HCT116 (cell line): ENCODE measurements around the gene SLC35A4. TPM values are rescaled to one million over a fixed set of nuclear protein-coding genes. Genes with fewer than 3 reads are reported as not detected.

Source experiments
- ATAC-seq: fragments of 200-7000 bp; cut with Tn5 transposase; 2 replicates; pipeline ENCODE4 v1.9.1; 2020; ENCODE audit warnings: mild to moderate bottlenecking, moderate library complexity
- BruUV-seq: library from RNA; stranded (reverse); fragments of 400-500 nt; replicated peaks from 2 replicates; lab custom pipeline; 2021; lab: Mats Ljungman, UMichigan
- CTCF ChIA-PET: fragments of 300-600 bp; sonication (Branson Sonifier 250); formaldehyde crosslinking; loops from one replicate; lab custom pipeline; 2021; ENCODE audit warnings: antibody characterized with exemption; lab: Charles Lee
- POLR2A ChIA-PET: fragments of 300-600, 350-600 bp; sonication (Branson Sonifier 250); formaldehyde crosslinking; loops from one replicate; lab custom pipeline; 2021; ENCODE audit warnings: antibody characterized with exemption; lab: Charles Lee
- RAD21 ChIA-PET, 2 experiments: fragments of 300-600 bp; sonication (Branson Sonifier 250); formaldehyde crosslinking; loops; one replicate each; lab custom pipeline; 2023; ENCODE audit warnings: low total read pairs in 2 of 2; ENCODE audit not compliant: uncharacterized antibody in 2 of 2, unreplicated experiment in 2 of 2, low non-redundant PET in 1 of 2; lab: Charles Lee
- DNase-seq: peaks from one replicate; pipeline ENCODE4 v3.0.0-alpha.2; 2010; ENCODE audit warnings: low read depth, low spot score
- H2AFZ ChIP-seq: fragments of 200-600 bp; shearing (Covaris generic), sonication (generic); 2 replicates; pipeline ENCODE4 v1.6.1; 2017; ENCODE audit warnings: low read depth, mixed run types, mixed read lengths, antibody characterized with exemption, low read length; ENCODE audit not compliant: poor library complexity, severe bottlenecking
- H3K27ac ChIP-seq: 2 replicates; pipeline ENCODE4 v1.5.1; 2012; ENCODE audit warnings: low read depth, low read length
- H3K27me3 ChIP-seq: fragments of 200-600 bp; sonication (generic); 2 replicates; pipeline ENCODE4 v1.6.1; 2016; ENCODE audit warnings: mixed run types, low read length, mixed read lengths; ENCODE audit not compliant: insufficient read depth
- H3K36me3 ChIP-seq, 2 experiments: fragments of 200-500 bp in 1 of 2; fragments of 200-600 bp in 1 of 2; sonication (Bioruptor generic) in 1 of 2; sonication (generic) in 1 of 2; 2 replicates each; pipeline versions ENCODE4 v1.5.1 to v1.6.1; 2014 to 2016; ENCODE audit warnings: low read length in 2 of 2, inconsistent platforms in 1 of 2, mixed read lengths in 1 of 2, mixed run types in 1 of 2; ENCODE audit not compliant: insufficient read depth in 2 of 2, control insufficient read depth in 1 of 2
- H3K4me1 ChIP-seq, 2 experiments: fragments of 200-600 bp in 1 of 2; sonication (generic) in 1 of 2; 2 replicates each; pipeline versions ENCODE4 v1.5.1 to v1.6.1; 2012 to 2017; ENCODE audit warnings: low read length in 2 of 2, inconsistent platforms in 1 of 2, mild to moderate bottlenecking in 1 of 2, mixed read lengths in 1 of 2, mixed run types in 1 of 2, moderate library complexity in 1 of 2; ENCODE audit not compliant: insufficient read depth in 2 of 2, control insufficient read depth in 1 of 2
- H3K4me2 ChIP-seq: fragments of 200-600 bp; sonication (generic); 2 replicates; pipeline ENCODE4 v1.6.1; 2017; ENCODE audit warnings: mixed run types, low read length, mixed read lengths
- H3K4me3 ChIP-seq, 2 experiments: fragments of 200-600 bp in 1 of 2; sonication (generic) in 1 of 2; replicated peaks in 1 of 2; 2 replicates each; pipeline ENCODE4 v1.5.1; 2011 to 2016; ENCODE audit warnings: low read length in 2 of 2, control low read depth in 1 of 2, low read depth in 1 of 2, mild to moderate bottlenecking in 1 of 2, mixed read lengths in 1 of 2, mixed run types in 1 of 2
- H3K79me2 ChIP-seq: fragments of 200-600 bp; sonication (generic); 2 replicates; pipeline ENCODE4 v1.6.1; 2017; ENCODE audit warnings: mild to moderate bottlenecking, mixed run types, low read length, moderate library complexity, mixed read lengths; ENCODE audit not compliant: insufficient read depth
- H3K9ac ChIP-seq: fragments of 200-600 bp; sonication (generic); 2 replicates; pipeline ENCODE4 v1.6.1; 2016; ENCODE audit warnings: low read length, mixed read lengths
- H3K9me2 ChIP-seq: fragments of 200-600 bp; sonication (generic), shearing (Covaris generic); 2 replicates; pipeline ENCODE4 v1.6.1; 2017; ENCODE audit warnings: mixed run types, mild to moderate bottlenecking, moderate library complexity; ENCODE audit not compliant: insufficient read depth
- H3K9me3 ChIP-seq, 2 experiments: fragments of 200-500 bp in 1 of 2; fragments of 200-600 bp in 1 of 2; sonication (Bioruptor generic) in 1 of 2; sonication (generic) in 1 of 2; 2 replicates each; pipeline ENCODE4 v1.6.1; 2014 to 2017; ENCODE audit warnings: low read length in 2 of 2, mixed read lengths in 2 of 2, inconsistent platforms in 1 of 2, low read depth in 1 of 2, mild to moderate bottlenecking in 1 of 2, mixed run types in 1 of 2, moderate library complexity in 1 of 2; ENCODE audit not compliant: control insufficient read depth in 1 of 2, insufficient read depth in 1 of 2
- H4K20me1 ChIP-seq: fragments of 200-600 bp; sonication (generic), shearing (Covaris generic); 2 replicates; pipeline ENCODE4 v1.6.1; 2017; ENCODE audit warnings: mixed run types, mild to moderate bottlenecking, moderate library complexity; ENCODE audit not compliant: insufficient read depth
- ATF3 ChIP-seq: IDR thresholded peaks from 2 replicates; pipeline ENCODE4 v1.6.1; 2012
- CBX3 ChIP-seq: IDR thresholded peaks from 2 replicates; pipeline ENCODE4 v1.6.1; 2012; ENCODE audit warnings: low read depth
- CEBPB ChIP-seq: IDR thresholded peaks from 2 replicates; pipeline ENCODE4 v1.6.1; 2012; ENCODE audit warnings: low read depth
- CTCF ChIP-seq, 3 experiments: fragments of 200-600 bp in 1 of 3; sonication (generic) in 1 of 3; IDR thresholded peaks in 2 of 3; conservative IDR thresholded peaks in 1 of 3; 2 replicates each; pipeline ENCODE4 v1.5.1; 2012 to 2017; ENCODE audit warnings: low read depth in 2 of 3, low read length in 2 of 3, antibody characterized with exemption in 1 of 3, borderline replicate concordance in 1 of 3, control low read depth in 1 of 3, mild to moderate bottlenecking in 1 of 3, mixed read lengths in 1 of 3, mixed run types in 1 of 3, moderate library complexity in 1 of 3; ENCODE audit not compliant: insufficient read depth in 1 of 3
- EGR1 ChIP-seq: IDR thresholded peaks from 2 replicates; pipeline ENCODE4 v1.6.1; 2012; ENCODE audit warnings: low read depth
- JUND ChIP-seq: IDR thresholded peaks from 2 replicates; pipeline ENCODE4 v1.6.1; 2012
- POLR2A ChIP-seq: IDR thresholded peaks from 2 replicates; pipeline ENCODE4 v1.7.0; 2011; ENCODE audit warnings: borderline replicate concordance; ENCODE audit not compliant: insufficient read depth, insufficient read length; ENCODE audit errors: extremely low read depth
- REST ChIP-seq: IDR thresholded peaks from 2 replicates; pipeline ENCODE4 v1.6.1; 2012; ENCODE audit warnings: low read depth
- TCF7L2 ChIP-seq: IDR thresholded peaks from 2 replicates; pipeline ENCODE4 v1.7.0; 2011; ENCODE audit warnings: borderline replicate concordance, inconsistent platforms; ENCODE audit not compliant: insufficient read depth, insufficient read length; ENCODE audit errors: extremely low read depth
- ZFX ChIP-seq: fragments of 450-650 bp; IDR thresholded peaks from 2 replicates; pipeline ENCODE4 v1.6.1; 2017
- ZNF274 ChIP-seq: fragments of 200-500 bp; sonication (Bioruptor generic); IDR thresholded peaks from 2 replicates; pipeline ENCODE4 v1.6.1; 2014; ENCODE audit warnings: mild to moderate bottlenecking, low read depth, low read length, inconsistent platforms
- intact Hi-C: fragments of 100-400 bp; cut with micrococcal nuclease; formaldehyde crosslinking; loops from 2 replicates; pipeline ENCODE4 v1.10.0; 2022
- total RNA-seq: library from RNA; stranded (reverse); gene quantifications from one replicate; pipeline ENCODE4 v1.2.1, GENCODE V29; 2021; ENCODE audit not compliant: unreplicated experiment

SLC35A4 gene
- total RNA-seq, 1 experiment from 2014 or later = 37.5 TPM

- TF ChIP-seq REST (no peak), JUND (no peak), CTCF (IDR thresholded peaks at IDR 0.05 in 2 of 3, conservative IDR thresholded peaks at IDR 0.05 in 1 of 3; ENCODE audit: borderline replicate concordance in 1 of 3, insufficient read depth in 1 of 3, low read depth in 2 of 3, low read length in 2 of 3) (no peak)
These were observed 22.9 kb downstream of the SLC35A4 start (continued) for GRCh38 chr5:140587495-140587894.

- Histone ChIP-seq H3K36me3 (no peaks in the 10 kb centered on the region), H4K20me1 (no peaks in the 10 kb centered on the region), H3K9me2 (no peaks in the 10 kb centered on the region), H3K27me3 (no peaks in the 10 kb centered on the region), H2AFZ (no peak overlapping the region), H3K4me2 (no peak overlapping the region), H3K9ac (no peak overlapping the region), H3K4me3 (no peak overlapping the region), H3K4me1 (no peaks in the 10 kb centered on the region; a peak in 1 of 4 replicates), H3K79me2 (no peaks in the 10 kb centered on the region), H3K27ac (no peak overlapping the region), H3K9me3 (no peaks in the 10 kb centered on the region)
- intact Hi-C loops = no loop called here
- BruUV-seq = no TSS peak
- ATAC-seq = no peak
- TF ChIP-seq CEBPB (no peak), POLR2A (no peak), CBX3 (no peak), ZNF274 (no peak), ZFX (no peak), EGR1 (no peak), JUND (no peak), ATF3 (no peak), TCF7L2 (no peak)
- POLR2A ChIA-PET = no interaction called here
- DNase-seq = no peak
- RAD21 ChIA-PET = no interaction called here
- CTCF ChIA-PET = no interaction called here
These were observed 23.9 kb downstream of the SLC35A4 start for GRCh38 chr5:140588311-140589070.
